PC-9 (cell line): ENCODE results near the gene AGTR2. TPM values are rescaled to one million over a fixed set of nuclear protein-coding genes. Genes with fewer than 3 reads are reported as not detected.

Source experiments
- BruUV-seq: library from RNA; stranded (reverse); fragments of 400-500 nt; replicated peaks from 2 replicates; lab custom pipeline; 2021; lab: Mats Ljungman, UMichigan
- CTCF ChIA-PET: fragments of 300-600 bp; sonication (Branson Sonifier 250); formaldehyde crosslinking; loops from one replicate; lab custom pipeline; 2022; ENCODE audit warnings: antibody characterized with exemption; lab: Charles Lee
- POLR2A ChIA-PET: fragments of 300-600 bp; sonication (Branson Sonifier 250); formaldehyde crosslinking; loops from one replicate; lab custom pipeline; 2022; ENCODE audit warnings: antibody characterized with exemption; ENCODE audit not compliant: unreplicated experiment; lab: Charles Lee
- DNase-seq, 2 experiments: peaks; one replicate each; pipeline versions ENCODE4 v3.0.0 to v3.0.0-alpha.2; 2015 to 2022; ENCODE audit warnings: mixed read lengths in 1 of 2
- H2AFZ ChIP-seq: fragments of 200-600 bp; sonication (generic); 2 replicates; pipeline ENCODE4 v1.8.1; 2017; ENCODE audit warnings: antibody characterized with exemption
- H3F3A ChIP-seq: fragments of 200-600 bp; sonication (generic); 2 replicates; pipeline ENCODE4 v1.8.1; 2017; ENCODE audit warnings: antibody characterized with exemption, mild to moderate bottlenecking, low read depth; ENCODE audit not compliant: insufficient read depth
- H3K27ac ChIP-seq: fragments of 200-600 bp; sonication (generic); 2 replicates; pipeline ENCODE4 v1.6.1; 2016; ENCODE audit warnings: mixed run types
- H3K27me3 ChIP-seq: fragments of 200-600 bp; sonication (generic); 2 replicates; pipeline ENCODE4 v1.6.1; 2016; ENCODE audit warnings: low read depth, mixed run types; ENCODE audit not compliant: insufficient read depth
- H3K36me3 ChIP-seq: fragments of 200-600 bp; sonication (generic); 2 replicates; pipeline ENCODE4 v1.6.1; 2016; ENCODE audit warnings: low read depth, mixed run types
- H3K4me1 ChIP-seq: fragments of 200-600 bp; sonication (generic); replicated peaks from 2 replicates; pipeline ENCODE4 v1.6.1; 2016; ENCODE audit warnings: mixed run types; ENCODE audit not compliant: insufficient read depth
- H3K4me2 ChIP-seq: fragments of 200-600 bp; sonication (generic); 2 replicates; pipeline ENCODE4 v1.6.1; 2017; ENCODE audit warnings: mixed run types
- H3K4me3 ChIP-seq: fragments of 200-600 bp; sonication (generic); 2 replicates; pipeline ENCODE4 v1.6.1; 2016; ENCODE audit warnings: mixed run types
- H3K79me2 ChIP-seq: fragments of 200-600 bp; sonication (generic); 2 replicates; pipeline ENCODE4 v1.6.1; 2017; ENCODE audit warnings: low read depth, mixed run types
- H3K9me2 ChIP-seq: fragments of 200-600 bp; sonication (generic); 2 replicates; pipeline ENCODE4 v1.8.1; 2017; ENCODE audit warnings: mild to moderate bottlenecking; ENCODE audit not compliant: insufficient read depth
- H3K9me3 ChIP-seq: fragments of 200-600 bp; sonication (generic); 2 replicates; pipeline ENCODE4 v1.8.1; 2016; ENCODE audit warnings: low read depth; ENCODE audit not compliant: insufficient read depth
- H4K20me1 ChIP-seq: fragments of 200-600 bp; sonication (generic); 2 replicates; pipeline ENCODE4 v1.8.1; 2017; ENCODE audit not compliant: insufficient read depth
- CTCF ChIP-seq: fragments of 200-600 bp; sonication (generic); conservative IDR thresholded peaks from 2 replicates; pipeline ENCODE4 v1.6.1; 2017; ENCODE audit warnings: mixed run types, antibody characterized with exemption, mild to moderate bottlenecking, moderate library complexity
- EZH2 ChIP-seq: fragments of 200-600 bp; sonication (generic); IDR thresholded peaks from 2 replicates; pipeline ENCODE4 v1.8.0; 2017; ENCODE audit warnings: antibody characterized with exemption, low read depth
- intact Hi-C: fragments of 100-400 bp; cut with micrococcal nuclease; formaldehyde crosslinking; loops from one replicate; pipeline ENCODE4 v1.10.0; 2022; ENCODE audit not compliant: unreplicated experiment
- total RNA-seq: library from RNA; stranded (reverse); gene quantifications from 2 replicates; pipeline ENCODE4 v1.2.3, GENCODE V29; 2021

AGTR2 gene
- total RNA-seq, 1 experiment from 2014 or later = not detected

GRCh38 chrX:116185163-116185562 is 14.6 kb downstream of the AGTR2 start:
- Histone ChIP-seq H3K4me1 (no peaks in the 10 kb centered on the region), H3K27ac (no peak overlapping the region), H3K4me3 (no peak overlapping the region), H3F3A (no peaks in the 10 kb centered on the region; the same call in 1 of the 2 replicates), H4K20me1 (no peaks in the 10 kb centered on the region), H3K9me2 (no peaks in the 10 kb centered on the region), H3K4me2 (no peak overlapping the region), H3K36me3 (no peaks in the 10 kb centered on the region), H3K27me3 (no peaks in the 10 kb centered on the region), H3K9me3 (no peaks in the 10 kb centered on the region), H3K79me2 (no peaks in the 10 kb centered on the region), H2AFZ (no peak overlapping the region)
- intact Hi-C loops = no loop called here
- BruUV-seq = no TSS peak
- CTCF ChIA-PET = no interaction called here
- no peak for TF ChIP-seq EZH2
- TF ChIP-seq CTCF = no peak
- DNase-seq = no peak
- POLR2A ChIA-PET = no interaction called here

GRCh38 chrX:116194649-116195048 is 24.1 kb downstream of the AGTR2 start:
- no peaks in the 10 kb centered on the region for H3K27me3 ChIP-seq
- H3K9me2 ChIP-seq = 0 out of 2 replicates have a peak, but pooled peaks cover 4% of the 10 kb centered on the region
- no peaks in the 10 kb centered on the region for H3K36me3 ChIP-seq
- no peaks in the 10 kb centered on the region for H3K9me3 ChIP-seq
- CTCF ChIA-PET = no interaction called here
- DNase-seq = no peak
- no peak overlapping the region for H3K27ac ChIP-seq
- TF ChIP-seq EZH2 (no peak), CTCF (no peak)
- H3K4me1 ChIP-seq = no peaks in the 10 kb centered on the region
- no peaks in the 10 kb centered on the region for H3F3A ChIP-seq
- POLR2A ChIA-PET = no interaction called here
- no peak overlapping the region for H2AFZ ChIP-seq
- H3K79me2 ChIP-seq = no peaks in the 10 kb centered on the region
- intact Hi-C loops = loop anchor here (10.0 kb wide), 1 partner anchor 230 kb away; no protein-coding TSS in a partner anchor
- H3K4me3 ChIP-seq = no peak overlapping the region
- no peak overlapping the region for H3K4me2 ChIP-seq
- no peaks in the 10 kb centered on the region for H4K20me1 ChIP-seq
- no TSS peak for BruUV-seq

- no peak overlapping the region for H3K4me3 ChIP-seq
- H3K9me3 ChIP-seq = no peaks in the 10 kb centered on the region
- intact Hi-C loops = loop anchor here (10.0 kb wide), 1 partner anchor 233 kb away; no protein-coding TSS in a partner anchor
- no TSS peak for BruUV-seq
- H4K20me1 ChIP-seq = no peaks in the 10 kb centered on the region
- no peaks in the 10 kb centered on the region for H3K27me3 ChIP-seq
- H3K4me1 ChIP-seq = no peaks in the 10 kb centered on the region
- H3K27ac ChIP-seq = no peak overlapping the region
- ChIA-PET POLR2A (no interaction called here), CTCF (no interaction called here)
- no peaks in the 10 kb centered on the region for H3K36me3 ChIP-seq
- H3K79me2 ChIP-seq = no peaks in the 10 kb centered on the region
- no peak for DNase-seq
- no peak overlapping the region for H3K4me2 ChIP-seq
- H3F3A ChIP-seq = no peaks in the 10 kb centered on the region
- TF ChIP-seq CTCF = no peak
- TF ChIP-seq EZH2 = no peak
- no peak overlapping the region for H2AFZ ChIP-seq
- H3K9me2 ChIP-seq = 0 out of 2 replicates have a peak, but pooled peaks cover 4% of the 10 kb centered on the region
These were observed 27.7 kb downstream of the AGTR2 start for GRCh38 chrX:116198235-116198634.
